Measurements from ENCODE around the gene GRIN1.

- TF ChIP-seq CTCF (conservative IDR thresholded peaks at IDR 0.05; ENCODE audit: low read length) (no peak), EZH2phosphoT487 (IDR thresholded peaks at IDR 0.05; ENCODE audit: borderline replicate concordance) (no peak)
Measured at GRCh38 chr9:137183980-137184595, 45.1 kb downstream of the GRIN1 start.
